ENCODE results near the gene KPNA3. TPM values are rescaled to one million over a fixed set of nuclear protein-coding genes. Genes with fewer than 3 reads are reported as not detected.

KPNA3 gene
- total and polyA plus RNA-seq, 4 donors, result 11.6 to 29.9 (median 26.0) TPM

GRCh38 chr13:49791315-49791710 is 1.2 kb downstream of the KPNA3 start:
- no peaks in the 10 kb centered on the region for H3K27me3 ChIP-seq (ENCODE audit: control insufficient read depth in 1 of 2, insufficient read depth in 2 of 2, low read length in 1 of 2)
- intact Hi-C loops (cut with DNase I), result loop anchor here in 1 of 2 donors (10.0 kb wide), 1 partner anchor 97 kb away; the partner anchor contains the start of gene EBPL
- peak overlapping the region; percentile 55 to 94 for H3K4me3 ChIP-seq (ENCODE audit: low read length in 2 of 2)
- H3K9me3 ChIP-seq (ENCODE audit: control insufficient read depth, low read length), result no peaks in the 10 kb centered on the region
- peak overlapping the region in 1 of 2 donors; percentile 73 for H3K27ac ChIP-seq (ENCODE audit: low read depth in 1 of 2, low read length in 2 of 2)
- WGBS, 2 donors, result 10% methylated on average over 9 of the region's 9 CpGs
- no peaks in the 10 kb centered on the region for H3K36me3 ChIP-seq (ENCODE audit: control insufficient read depth in 1 of 2, insufficient read depth in 2 of 2, low read length in 1 of 2)
- peaks cover 0 to 3% of the 10 kb centered on the region in 2 donors for H3K4me1 ChIP-seq (ENCODE audit: control insufficient read depth in 1 of 2, insufficient read depth in 2 of 2, low read length in 2 of 2)
- ATAC-seq (ENCODE audit: low FRiP score), result no peak
- no peak for DNase-seq

GRCh38 chr13:49789968-49790367 is 2.5 kb downstream of the KPNA3 start:
- no peak for ATAC-seq (ENCODE audit: low FRiP score)

GRCh38 chr13:49786401-49787008 is 6.0 kb downstream of the KPNA3 start:
- peaks cover 2 to 3% of the 10 kb centered on the region in 2 donors for H3K4me1 ChIP-seq (ENCODE audit: control insufficient read depth in 1 of 2, insufficient read depth in 2 of 2, low read length in 2 of 2)
- DNase-seq, result no peak

More at GRCh38 chr13:49789968-49790367, 2.5 kb downstream of the KPNA3 start:
- 96 to 100% methylated on average over 8 of the region's 8 CpGs for WGBS, 2 donors
- Histone ChIP-seq H3K9me3 (ENCODE audit: control insufficient read depth, low read length) (no peaks in the 10 kb centered on the region), H3K27me3 (ENCODE audit: control insufficient read depth in 1 of 2, insufficient read depth in 2 of 2, low read length in 1 of 2) (no peaks in the 10 kb centered on the region), H3K4me1 (ENCODE audit: control insufficient read depth in 1 of 2, insufficient read depth in 2 of 2, low read length in 2 of 2) (peaks cover 0 to 3% of the 10 kb centered on the region in 2 donors), H3K4me3 (ENCODE audit: low read length in 2 of 2) (no peak overlapping the region), H3K36me3 (ENCODE audit: control insufficient read depth in 1 of 2, insufficient read depth in 2 of 2, low read length in 1 of 2) (no peaks in the 10 kb centered on the region), H3K27ac (ENCODE audit: low read depth in 1 of 2, low read length in 2 of 2) (no peak overlapping the region)
- no peak for DNase-seq
- intact Hi-C loops (cut with DNase I), result loop anchor here in 1 of 2 donors (10.0 kb wide), 1 partner anchor 95 kb away; the partner anchor contains the start of gene EBPL

GRCh38 chr13:49784886-49785570 is 7.5 kb downstream of the KPNA3 start:
- intact Hi-C loops (cut with DNase I), result no loop called here
- no peaks in the 10 kb centered on the region for H3K9me3 ChIP-seq (ENCODE audit: control insufficient read depth, low read length)
- H3K27ac ChIP-seq (ENCODE audit: low read depth in 1 of 2, low read length in 2 of 2), result no peak overlapping the region
- no peaks in the 10 kb centered on the region for H3K36me3 ChIP-seq (ENCODE audit: control insufficient read depth in 1 of 2, insufficient read depth in 2 of 2, low read length in 1 of 2)
- 76 to 85% methylated on average over 5 of the region's 5 CpGs for WGBS, 2 donors
- no peak overlapping the region for H3K4me3 ChIP-seq (ENCODE audit: low read length in 2 of 2)
- H3K4me1 ChIP-seq (ENCODE audit: control insufficient read depth in 1 of 2, insufficient read depth in 2 of 2, low read length in 2 of 2), result peaks cover 2 to 3% of the 10 kb centered on the region in 2 donors
- ATAC-seq (ENCODE audit: low FRiP score) (no peak), DNase-seq (no peak)
- H3K27me3 ChIP-seq (ENCODE audit: control insufficient read depth in 1 of 2, insufficient read depth in 2 of 2, low read length in 1 of 2), result no peaks in the 10 kb centered on the region

More at GRCh38 chr13:49786401-49787008, 6.0 kb downstream of the KPNA3 start:
- no peaks in the 10 kb centered on the region for H3K27me3 ChIP-seq (ENCODE audit: control insufficient read depth in 1 of 2, insufficient read depth in 2 of 2, low read length in 1 of 2)
- H3K27ac ChIP-seq (ENCODE audit: low read depth in 1 of 2, low read length in 2 of 2), result no peak overlapping the region
- intact Hi-C loops (cut with DNase I), result no loop called here
- H3K9me3 ChIP-seq (ENCODE audit: control insufficient read depth, low read length), result no peaks in the 10 kb centered on the region
- H3K36me3 ChIP-seq (ENCODE audit: control insufficient read depth in 1 of 2, insufficient read depth in 2 of 2, low read length in 1 of 2), result no peaks in the 10 kb centered on the region
- ATAC-seq (ENCODE audit: low FRiP score), result no peak
- H3K4me3 ChIP-seq (ENCODE audit: low read length in 2 of 2), result no peak overlapping the region

- 98 to 99% methylated on average over 4 of the region's 4 CpGs for WGBS, 2 donors
- intact Hi-C loops (cut with DNase I), result no loop called here
- peaks cover 2% of the 10 kb centered on the region in 2 donors for H3K4me1 ChIP-seq (ENCODE audit: control insufficient read depth in 1 of 2, insufficient read depth in 2 of 2, low read length in 2 of 2)
These were observed 8.6 kb downstream of the KPNA3 start for GRCh38 chr13:49783865-49784264.

GRCh38 chr13:49782784-49783183 is 9.7 kb downstream of the KPNA3 start:
- Histone ChIP-seq H3K9me3 (ENCODE audit: control insufficient read depth, low read length) (no peaks in the 10 kb centered on the region), H3K36me3 (ENCODE audit: control insufficient read depth in 1 of 2, insufficient read depth in 2 of 2, low read length in 1 of 2) (no peaks in the 10 kb centered on the region), H3K4me1 (ENCODE audit: control insufficient read depth in 1 of 2, insufficient read depth in 2 of 2, low read length in 2 of 2) (peaks cover 0 to 2% of the 10 kb centered on the region in 2 donors), H3K4me3 (ENCODE audit: low read length in 2 of 2) (no peak overlapping the region), H3K27ac (ENCODE audit: low read depth in 1 of 2, low read length in 2 of 2) (no peak overlapping the region), H3K27me3 (ENCODE audit: control insufficient read depth in 1 of 2, insufficient read depth in 2 of 2, low read length in 1 of 2) (no peaks in the 10 kb centered on the region)
- intact Hi-C loops (cut with DNase I), result no loop called here
- WGBS, 2 donors, result 93% methylated on average over 2 of the region's 2 CpGs
- DNase-seq, result no peak
- ATAC-seq (ENCODE audit: low FRiP score), result no peak

More at GRCh38 chr13:49783865-49784264, 8.6 kb downstream of the KPNA3 start:
- no peak for DNase-seq
- H3K27me3 ChIP-seq (ENCODE audit: control insufficient read depth in 1 of 2, insufficient read depth in 2 of 2, low read length in 1 of 2), result no peaks in the 10 kb centered on the region
- H3K9me3 ChIP-seq (ENCODE audit: control insufficient read depth, low read length), result no peaks in the 10 kb centered on the region
- H3K27ac ChIP-seq (ENCODE audit: low read depth in 1 of 2, low read length in 2 of 2), result no peak overlapping the region
- no peaks in the 10 kb centered on the region for H3K36me3 ChIP-seq (ENCODE audit: control insufficient read depth in 1 of 2, insufficient read depth in 2 of 2, low read length in 1 of 2)
- H3K4me3 ChIP-seq (ENCODE audit: low read length in 2 of 2), result no peak overlapping the region
- no peak for ATAC-seq (ENCODE audit: low FRiP score)

GRCh38 chr13:49781806-49782205 is 10.7 kb downstream of the KPNA3 start:
- Histone ChIP-seq H3K36me3 (ENCODE audit: control insufficient read depth in 1 of 2, insufficient read depth in 2 of 2, low read length in 1 of 2) (no peaks in the 10 kb centered on the region), H3K4me3 (ENCODE audit: low read length in 2 of 2) (no peak overlapping the region), H3K27ac (ENCODE audit: low read depth in 1 of 2, low read length in 2 of 2) (no peak overlapping the region), H3K27me3 (ENCODE audit: control insufficient read depth in 1 of 2, insufficient read depth in 2 of 2, low read length in 1 of 2) (no peaks in the 10 kb centered on the region), H3K9me3 (ENCODE audit: control insufficient read depth, low read length) (no peaks in the 10 kb centered on the region), H3K4me1 (ENCODE audit: control insufficient read depth in 1 of 2, insufficient read depth in 2 of 2, low read length in 2 of 2) (peaks cover 0 to 2% of the 10 kb centered on the region in 2 donors)
- WGBS, 2 donors, result 87 to 97% methylated on average over 3 of the region's 3 CpGs
- ATAC-seq (ENCODE audit: low FRiP score) (no peak), DNase-seq (no peak)
- intact Hi-C loops (cut with DNase I), result no loop called here

- ATAC-seq (ENCODE audit: low FRiP score) (no peak), DNase-seq (no peak)
- Histone ChIP-seq H3K27me3 (ENCODE audit: control insufficient read depth in 1 of 2, insufficient read depth in 2 of 2, low read length in 1 of 2) (no peaks in the 10 kb centered on the region), H3K27ac (ENCODE audit: low read depth in 1 of 2, low read length in 2 of 2) (no peak overlapping the region), H3K9me3 (ENCODE audit: control insufficient read depth, low read length) (no peaks in the 10 kb centered on the region), H3K4me3 (ENCODE audit: low read length in 2 of 2) (no peak overlapping the region), H3K36me3 (ENCODE audit: control insufficient read depth in 1 of 2, insufficient read depth in 2 of 2, low read length in 1 of 2) (no peaks in the 10 kb centered on the region), H3K4me1 (ENCODE audit: control insufficient read depth in 1 of 2, insufficient read depth in 2 of 2, low read length in 2 of 2) (peaks cover 0 to 2% of the 10 kb centered on the region in 2 donors)
- intact Hi-C loops (cut with DNase I), result no loop called here
These were observed 12.8 kb downstream of the KPNA3 start for GRCh38 chr13:49779721-49780120.

All from aorta (tissue), 5 donors.